Measurements from ENCODE around the gene MIOX. TPM values are rescaled to one million over a fixed set of nuclear protein-coding genes. Genes with fewer than 3 reads are reported as not detected.

The MIOX gene
- total and polyA plus RNA-seq, 2 of the 13 experiments (the other 11 are each of a cell fraction or from before 2014, with no cell fraction given): 1.5 to 2.9 TPM

GRCh38 chr22:50498322-50498890, 11.7 kb downstream of the MIOX start (continued):
- TF ChIP-seq, protein P1, sequence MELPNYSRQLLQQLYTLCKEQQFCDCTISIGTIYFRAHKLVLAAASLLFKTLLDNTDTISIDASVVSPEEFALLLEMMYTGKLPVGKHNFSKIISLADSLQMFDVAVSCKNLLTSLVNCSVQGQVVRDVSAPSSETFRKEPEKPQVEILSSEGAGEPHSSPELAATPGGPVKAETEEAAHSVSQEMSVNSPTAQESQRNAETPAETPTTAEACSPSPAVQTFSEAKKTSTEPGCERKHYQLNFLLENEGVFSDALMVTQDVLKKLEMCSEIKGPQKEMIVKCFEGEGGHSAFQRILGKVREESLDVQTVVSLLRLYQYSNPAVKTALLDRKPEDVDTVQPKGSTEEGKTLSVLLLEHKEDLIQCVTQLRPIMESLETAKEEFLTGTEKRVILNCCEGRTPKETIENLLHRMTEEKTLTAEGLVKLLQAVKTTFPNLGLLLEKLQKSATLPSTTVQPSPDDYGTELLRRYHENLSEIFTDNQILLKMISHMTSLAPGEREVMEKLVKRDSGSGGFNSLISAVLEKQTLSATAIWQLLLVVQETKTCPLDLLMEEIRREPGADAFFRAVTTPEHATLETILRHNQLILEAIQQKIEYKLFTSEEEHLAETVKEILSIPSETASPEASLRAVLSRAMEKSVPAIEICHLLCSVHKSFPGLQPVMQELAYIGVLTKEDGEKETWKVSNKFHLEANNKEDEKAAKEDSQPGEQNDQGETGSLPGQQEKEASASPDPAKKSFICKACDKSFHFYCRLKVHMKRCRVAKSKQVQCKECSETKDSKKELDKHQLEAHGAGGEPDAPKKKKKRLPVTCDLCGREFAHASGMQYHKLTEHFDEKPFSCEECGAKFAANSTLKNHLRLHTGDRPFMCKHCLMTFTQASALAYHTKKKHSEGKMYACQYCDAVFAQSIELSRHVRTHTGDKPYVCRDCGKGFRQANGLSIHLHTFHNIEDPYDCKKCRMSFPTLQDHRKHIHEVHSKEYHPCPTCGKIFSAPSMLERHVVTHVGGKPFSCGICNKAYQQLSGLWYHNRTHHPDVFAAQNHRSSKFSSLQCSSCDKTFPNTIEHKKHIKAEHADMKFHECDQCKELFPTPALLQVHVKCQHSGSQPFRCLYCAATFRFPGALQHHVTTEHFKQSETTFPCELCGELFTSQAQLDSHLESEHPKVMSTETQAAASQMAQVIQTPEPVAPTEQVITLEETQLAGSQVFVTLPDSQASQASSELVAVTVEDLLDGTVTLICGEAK (IDR thresholded peaks at IDR 0.05): no peak
- TF ChIP-seq, protein P1 (CRISPR knock-in tag; IDR thresholded peaks at IDR 0.05): no peak
- TF ChIP-seq ZNF496 (CRISPR knock-in tag; IDR thresholded peaks at IDR 0.05; ENCODE audit: insufficient replicate concordance) (no peak), ZNF879 (CRISPR knock-in tag; IDR thresholded peaks at IDR 0.05) (peak; percentile 59; the same call in 1 of the 2 replicates), STAG1 (CRISPR knock-in tag; IDR thresholded peaks at IDR 0.05) (peak; percentile 81), ZZZ3 (CRISPR knock-in tag; IDR thresholded peaks at IDR 0.05; ENCODE audit: borderline replicate concordance) (no peak), ARID2 (CRISPR knock-in tag; IDR thresholded peaks at IDR 0.05; ENCODE audit: borderline replicate concordance) (0 out of 2 replicates have a peak, but pooled peaks have one; percentile 34), ZNF225 (CRISPR knock-in tag; IDR thresholded peaks at IDR 0.05) (no peak), ZNF543 (CRISPR knock-in tag; IDR thresholded peaks at IDR 0.05) (no peak), ZNF550 (CRISPR knock-in tag; IDR thresholded peaks at IDR 0.05; ENCODE audit: borderline replicate concordance) (no peak), NONO (IDR thresholded peaks at IDR 0.05) (no peak), NONO (CRISPR knock-in tag; conservative IDR thresholded peaks at IDR 0.05) (no peak), KDM5B (CRISPR knock-in tag; IDR thresholded peaks at IDR 0.05; ENCODE audit: borderline replicate concordance) (no peak), CBX1 (IDR thresholded peaks at IDR 0.05; ENCODE audit: low read depth) (no peak), E2F1 (CRISPR knock-in tag; IDR thresholded peaks at IDR 0.05) (no peak), ZEB1 (IDR thresholded peaks at IDR 0.05; ENCODE audit: insufficient replicate concordance, low read depth) (no peak)
